SIG-M5 treated with dmso at 0.1 percent for 504 hours (cell line): ENCODE measurements around the gene PRKG1.
"Not testable (repeated sequence)": the region's sequence is repeated elsewhere in the genome, so short reads cannot be mapped to it uniquely, and the experiment has no call there.

Experiments
- DNase-seq: peaks from one replicate; lab custom pipeline; 2025; ENCODE audit not compliant: unreplicated experiment; lab: John Stamatoyannopoulos, UW

PRKG1 gene

DNA sequence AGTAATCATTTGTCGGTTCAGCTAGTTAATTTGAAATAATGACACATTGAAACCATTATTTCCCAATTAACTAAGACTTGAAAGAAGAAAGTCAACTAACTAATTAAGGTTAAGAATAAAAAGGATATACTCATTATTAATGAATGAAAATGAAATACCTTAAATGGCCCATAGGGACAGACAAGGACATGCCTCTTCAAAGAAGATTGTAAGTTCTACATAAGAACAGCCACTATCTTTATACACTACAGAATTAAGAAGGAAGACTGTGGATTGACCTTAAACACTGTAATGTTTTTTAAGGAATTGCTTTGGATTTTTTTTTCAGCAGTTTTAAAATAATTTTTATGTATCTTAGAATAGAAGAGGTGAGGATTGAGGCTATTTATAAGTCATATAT is 564.5 kb downstream of the PRKG1 start:
- DNase-seq, result no peak

DNA sequence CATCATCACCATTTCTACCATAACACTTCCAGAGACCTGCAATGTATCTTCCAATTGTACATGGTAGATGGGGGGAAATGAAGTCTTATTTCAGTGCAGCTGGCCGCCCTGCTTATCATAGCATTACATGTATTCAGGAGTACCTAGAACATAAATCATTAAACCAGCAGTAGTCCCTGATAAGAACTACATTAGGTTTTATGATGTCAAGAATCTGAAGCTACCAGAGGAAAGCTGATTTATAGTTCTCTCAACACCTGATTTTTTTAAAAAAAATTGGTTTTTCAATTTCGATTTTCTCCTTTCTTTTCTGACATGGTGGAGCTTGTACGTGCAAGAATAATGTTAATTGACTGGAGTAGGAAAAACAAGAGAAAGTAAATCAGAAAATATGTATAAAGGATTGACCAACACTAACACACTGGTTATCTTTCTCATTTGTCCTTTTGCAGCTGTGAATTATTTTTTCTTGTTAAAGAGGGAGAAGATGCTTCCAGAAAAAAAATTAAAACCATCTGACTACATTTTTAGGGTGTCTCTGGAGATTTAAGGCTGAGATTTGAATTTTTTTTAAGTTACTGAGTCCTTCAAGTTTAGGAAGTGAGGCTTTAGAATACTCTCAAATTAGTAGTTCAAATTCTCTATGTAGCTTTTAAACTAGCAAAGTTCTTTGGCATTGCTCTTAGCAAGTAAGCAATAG is 566.0 kb downstream of the PRKG1 start:
- DNase-seq, result no peak

DNA sequence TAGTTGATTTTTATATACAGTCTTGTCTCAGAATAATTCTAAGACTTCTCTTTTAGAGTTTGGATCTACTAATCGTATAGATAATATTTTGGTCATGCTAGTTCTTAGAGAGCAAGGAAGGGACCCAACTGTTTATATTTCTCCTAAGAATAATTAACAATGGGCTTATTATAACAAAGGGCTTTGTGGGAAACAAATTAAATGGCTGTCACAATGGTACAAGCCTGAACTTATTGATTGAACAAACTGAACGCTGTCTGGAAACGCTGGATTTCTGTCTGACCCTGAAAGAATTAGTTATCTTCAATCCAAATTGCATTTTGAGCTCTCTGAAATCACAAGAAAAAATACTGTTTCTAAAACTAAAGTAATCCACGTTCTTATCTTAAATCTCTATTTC is 568.3 kb downstream of the PRKG1 start:
- no peak for DNase-seq

DNA sequence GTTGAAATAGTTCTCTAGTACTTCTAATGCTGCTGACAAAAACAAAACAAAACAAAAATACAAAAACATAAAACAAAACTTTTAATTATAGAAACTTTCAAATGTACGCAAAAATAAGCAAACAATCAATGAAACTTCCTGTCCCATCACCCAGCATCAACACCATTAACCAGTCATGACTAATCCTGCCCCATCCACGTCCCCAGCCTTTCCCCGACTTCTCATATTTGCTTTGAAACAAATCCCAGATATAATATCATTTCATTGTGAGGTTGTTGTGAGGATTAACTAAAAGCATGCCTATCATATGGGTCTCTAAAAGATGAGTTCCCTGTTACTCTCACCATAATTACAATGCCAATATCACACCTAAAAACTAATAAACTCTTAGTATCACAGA is 569.4 kb downstream of the PRKG1 start:
- DNase-seq, result no peak

DNA sequence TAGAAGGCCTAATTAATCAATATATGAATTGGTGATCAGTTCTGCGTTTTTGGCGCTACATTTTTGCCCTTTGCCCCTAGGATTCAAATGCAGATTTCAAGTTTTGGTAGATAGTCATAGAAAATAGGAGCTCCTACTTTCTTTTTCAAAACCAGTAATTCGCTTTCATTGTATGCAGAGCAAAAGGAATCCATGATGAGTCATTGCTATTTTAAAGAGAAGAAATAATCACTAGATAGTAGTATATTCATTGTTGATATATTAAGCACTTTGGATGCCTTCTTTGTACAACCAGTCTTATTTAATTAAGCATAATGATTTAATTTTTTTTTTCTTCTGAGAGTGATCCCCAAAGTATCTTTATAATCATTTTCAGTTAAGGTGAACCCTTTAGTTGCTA is 574.8 kb downstream of the PRKG1 start:
- DNase-seq, result no peak

DNA sequence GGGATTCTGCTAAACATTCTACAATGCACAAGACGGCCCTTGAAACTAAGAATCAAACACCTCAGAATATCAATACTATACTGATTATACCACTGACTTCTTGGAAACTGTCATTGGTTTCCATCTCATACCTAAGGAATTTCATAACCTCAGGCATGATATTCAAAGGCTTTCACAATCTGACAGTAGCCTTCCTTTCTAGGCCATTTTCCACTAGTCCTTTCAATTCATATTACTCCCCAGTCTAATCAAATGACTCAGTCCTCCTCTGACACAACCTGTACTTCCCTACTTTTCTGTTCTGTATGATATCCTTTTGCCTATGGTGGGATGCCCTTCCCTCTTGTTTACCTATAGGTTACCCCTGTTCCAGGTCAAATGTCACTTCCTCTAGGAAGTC is 576.8 kb downstream of the PRKG1 start:
- DNase-seq, result no peak

DNA sequence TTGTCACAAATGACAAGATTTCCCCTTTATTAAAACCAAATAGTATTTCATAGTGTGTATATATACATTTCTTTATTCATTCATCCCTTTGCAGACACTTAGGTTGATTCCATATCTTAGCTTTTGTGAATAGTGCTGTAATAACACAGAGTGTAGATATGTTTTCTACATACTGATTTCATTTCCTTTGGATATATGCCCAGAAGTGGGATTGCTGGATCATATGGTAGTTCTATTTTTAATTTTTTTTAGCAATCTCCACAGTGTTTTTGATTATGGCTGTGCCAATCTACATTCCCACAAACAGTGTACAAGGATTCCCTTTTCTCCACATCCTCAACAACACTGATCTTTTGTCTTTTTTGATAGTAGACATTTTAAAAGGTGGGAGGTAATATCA is 578.7 kb downstream of the PRKG1 start:
- DNase-seq, result no peak

DNA sequence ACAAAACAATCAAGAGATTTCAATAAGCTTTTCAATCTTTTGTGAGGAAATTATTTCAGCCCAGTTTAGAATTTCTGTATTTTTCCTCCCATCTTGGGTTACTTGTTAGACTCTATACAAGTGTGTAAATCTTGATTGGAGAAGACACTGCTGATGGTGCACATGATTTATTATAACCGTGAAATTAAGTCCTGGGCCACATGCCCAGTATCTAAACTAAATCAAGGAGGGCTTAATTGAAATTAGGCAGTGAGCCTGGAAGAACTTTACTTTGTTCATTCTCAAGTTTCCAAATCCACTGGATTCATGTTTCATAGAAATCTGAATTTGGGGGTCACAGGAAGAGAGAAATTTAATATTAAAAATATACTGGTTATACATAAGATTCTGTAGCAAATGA is 580.6 kb downstream of the PRKG1 start:
- DNase-seq, result no peak

DNA sequence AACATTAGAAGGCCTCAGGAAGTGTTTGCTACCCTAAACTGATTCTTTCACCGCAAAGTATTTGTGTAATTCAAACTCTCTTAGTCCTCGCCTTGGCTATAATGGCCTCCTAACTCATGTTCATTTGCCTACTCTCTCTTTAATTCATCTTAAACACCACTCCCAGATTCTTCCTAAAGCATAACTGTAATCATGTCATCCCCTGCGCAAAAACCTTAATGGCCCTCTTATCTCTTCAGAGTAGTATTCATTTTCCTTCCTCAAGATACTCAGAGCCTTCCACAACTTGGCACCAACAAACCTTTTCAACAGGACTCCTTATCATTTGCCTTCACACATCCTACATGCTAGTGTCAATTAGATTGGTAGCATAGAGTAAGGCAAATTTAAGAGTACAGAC is 582.2 kb downstream of the PRKG1 start:
- no peak for DNase-seq

DNA sequence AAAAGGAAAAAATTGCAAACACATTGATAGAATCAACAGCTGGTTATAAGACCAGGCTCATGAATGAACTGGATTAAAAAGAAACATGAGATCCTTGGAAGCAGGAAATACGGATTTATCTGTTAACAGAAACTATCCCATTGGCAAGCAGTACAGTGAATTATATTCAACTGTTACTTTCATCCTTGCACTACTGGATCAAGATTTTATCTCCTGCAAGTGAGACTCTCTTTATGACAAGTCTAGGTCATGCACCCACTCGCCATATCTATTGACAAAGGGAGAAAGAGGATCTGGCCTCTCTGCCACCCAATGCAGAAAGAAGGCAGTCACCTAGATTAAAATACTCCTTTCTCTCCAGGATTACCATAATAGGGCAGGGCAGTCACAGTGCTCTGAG is 583.7 kb downstream of the PRKG1 start:
- DNase-seq, result no peak

DNA sequence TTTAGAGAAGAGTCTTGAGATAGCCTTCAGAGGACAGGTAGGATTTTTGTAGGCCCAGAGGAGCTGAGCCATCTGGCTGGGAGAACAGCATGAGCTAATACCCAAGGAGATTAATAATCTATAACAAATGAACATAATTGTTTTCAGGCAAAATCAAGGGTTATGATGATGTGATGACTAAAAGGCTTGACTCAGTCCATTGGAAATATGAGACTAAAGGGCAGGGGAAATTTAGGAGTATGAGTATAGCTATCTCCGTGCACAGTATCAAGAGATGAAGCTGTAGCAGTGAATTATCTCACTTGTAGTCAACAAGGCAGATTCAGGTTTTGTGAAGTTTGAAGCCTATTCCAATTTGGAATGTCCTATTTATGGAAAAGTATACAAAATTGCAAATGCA is 585.1 kb downstream of the PRKG1 start:
- DNase-seq, result no peak

DNA sequence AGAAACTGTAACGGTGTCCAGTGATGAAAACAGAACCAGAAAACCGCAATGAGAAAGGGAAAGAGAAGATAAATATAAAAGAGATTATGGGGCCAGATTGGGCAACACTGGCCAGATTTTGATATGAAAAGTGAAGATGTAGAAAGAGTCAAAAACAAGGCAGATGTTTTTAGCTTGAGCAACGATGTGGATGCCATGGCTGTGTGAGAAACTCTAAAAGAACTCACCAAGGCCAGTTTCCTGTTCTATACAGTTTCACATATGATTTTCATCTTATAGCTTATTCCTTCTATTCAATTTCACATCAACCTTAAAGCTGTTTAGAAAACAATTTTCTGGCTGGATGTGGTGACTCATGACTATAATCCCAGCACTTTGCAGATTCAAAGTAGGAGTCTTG is 588.8 kb downstream of the PRKG1 start:
- no peak for DNase-seq

DNA sequence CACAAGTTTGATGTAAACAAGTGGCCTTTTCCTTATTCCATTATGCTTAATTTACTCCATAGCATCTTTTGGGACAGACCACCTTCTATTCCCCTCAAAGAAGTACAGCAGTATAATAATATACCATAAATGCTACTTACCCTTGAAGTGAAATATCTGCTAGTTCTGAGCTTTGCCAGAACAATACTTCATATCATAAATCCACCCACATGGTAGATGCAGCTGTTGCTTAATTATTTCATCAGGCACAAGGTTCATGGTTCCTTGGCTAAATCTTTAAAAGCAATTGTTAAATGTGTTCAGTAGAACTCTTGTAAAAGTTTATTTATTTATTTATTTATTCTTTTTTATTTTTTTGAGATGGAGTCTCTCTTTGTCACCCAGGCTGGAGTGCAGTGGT is 592.2 kb downstream of the PRKG1 start:
- DNase-seq, result no peak

DNA sequence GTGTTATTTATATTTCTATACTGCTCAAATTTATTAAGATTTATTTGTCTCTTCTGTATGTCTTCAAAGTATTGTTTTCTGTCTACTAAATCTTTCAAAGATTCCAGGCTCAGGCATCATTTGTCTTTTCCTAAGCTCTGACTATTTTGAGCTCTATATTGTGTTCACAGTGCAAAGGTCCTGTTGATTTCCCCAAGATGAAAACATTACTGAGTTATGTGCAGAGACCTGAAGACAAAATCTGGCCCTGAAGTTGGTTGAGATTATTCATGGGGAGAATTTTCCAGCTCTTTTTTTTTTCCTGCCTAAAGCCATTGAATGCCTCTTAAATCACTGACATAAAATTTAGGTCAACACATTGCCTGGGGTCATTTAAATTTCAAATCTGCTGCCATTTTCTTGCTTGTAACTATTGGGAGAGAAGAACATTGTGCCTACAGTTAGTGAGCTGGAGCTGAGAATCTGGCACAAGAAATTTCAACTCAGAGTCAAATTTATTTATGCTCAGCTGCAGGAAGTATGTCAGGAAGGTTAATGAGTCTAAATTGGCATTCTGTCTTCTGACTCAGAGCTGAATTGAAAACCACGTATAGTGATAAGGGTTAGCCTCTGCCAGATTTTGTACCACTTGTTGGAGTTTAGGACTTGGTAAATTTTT is 593.5 kb downstream of the PRKG1 start:
- DNase-seq, result no peak

DNA sequence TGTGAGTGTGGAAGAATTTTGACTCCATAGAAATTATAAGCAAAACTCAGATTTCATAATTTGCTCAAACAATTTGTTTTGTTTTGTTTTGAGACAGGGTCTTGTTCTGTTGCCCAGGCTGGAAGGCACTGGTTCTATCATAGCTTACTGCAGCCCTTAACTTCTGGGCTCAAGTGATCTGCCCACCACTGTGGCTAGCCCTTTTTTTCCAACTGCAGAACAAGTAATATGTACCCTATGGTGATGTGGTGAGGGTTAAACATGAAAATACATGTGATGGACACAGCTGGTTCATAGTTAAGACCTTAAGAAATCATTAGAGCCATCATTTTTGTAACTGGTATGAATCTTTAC is 594.0 kb downstream of the PRKG1 start:
- DNase-seq, result no peak

DNA sequence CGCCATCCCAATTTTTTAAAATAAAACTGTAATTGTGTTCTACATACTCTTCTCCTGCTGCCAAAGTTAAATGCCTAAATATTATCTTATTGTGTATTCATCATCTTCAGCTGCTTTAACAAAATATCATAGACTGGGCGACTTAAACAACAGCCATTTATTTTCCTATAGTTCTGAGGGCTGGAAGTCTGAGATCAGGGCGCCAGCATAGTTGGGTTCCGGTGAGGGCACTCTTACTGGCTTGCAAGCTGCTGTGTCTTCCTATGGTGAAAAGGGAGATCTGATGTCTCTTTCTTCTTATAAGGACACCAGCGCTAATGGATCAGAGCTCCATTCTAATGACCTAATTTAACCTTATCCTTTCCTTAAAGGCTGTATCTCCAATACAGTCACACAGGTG is 594.8 kb downstream of the PRKG1 start:
- no peak for DNase-seq

DNA sequence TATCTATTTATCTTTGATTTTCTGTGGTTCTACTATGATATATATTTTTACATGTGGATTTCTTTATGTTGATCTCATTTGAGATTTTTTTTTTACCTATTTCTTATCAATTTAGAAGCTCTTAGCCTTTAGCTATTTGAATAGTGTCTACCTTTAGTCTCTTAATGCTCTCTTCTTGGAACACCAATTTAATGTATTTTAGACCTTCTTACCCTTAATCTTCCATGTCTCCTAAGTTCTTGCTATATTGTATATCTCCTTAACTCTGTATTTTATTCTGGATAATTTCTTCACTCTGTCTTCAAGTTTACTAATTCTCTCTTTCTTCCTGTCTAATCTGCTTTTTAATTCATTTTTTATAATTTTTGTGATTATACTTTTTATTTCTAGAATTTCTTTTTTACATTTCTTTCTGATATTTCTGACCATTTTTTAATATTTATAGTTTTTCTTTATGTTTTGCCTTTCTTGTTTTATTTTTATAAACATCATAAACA is 597.8 kb downstream of the PRKG1 start:
- DNase-seq, result no peak

DNA sequence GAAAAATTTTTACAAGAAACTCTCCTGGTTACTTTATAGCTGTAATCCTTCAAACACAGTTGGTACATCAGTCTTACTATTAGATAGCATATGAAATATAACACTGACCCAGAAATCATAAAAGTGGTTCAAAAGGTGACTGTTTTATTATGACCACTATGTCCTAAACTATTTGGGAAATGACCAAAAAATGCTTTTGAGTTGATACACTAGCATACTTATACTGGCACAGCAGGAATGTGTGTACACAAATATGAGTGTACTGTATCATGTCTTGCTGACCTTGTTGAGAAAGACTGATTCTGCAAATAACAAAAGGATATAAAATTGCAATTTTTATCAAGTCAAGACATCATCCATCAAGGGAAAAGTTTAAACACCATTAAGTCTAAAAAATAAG is 600.8 kb downstream of the PRKG1 start:
- no peak for DNase-seq

DNA sequence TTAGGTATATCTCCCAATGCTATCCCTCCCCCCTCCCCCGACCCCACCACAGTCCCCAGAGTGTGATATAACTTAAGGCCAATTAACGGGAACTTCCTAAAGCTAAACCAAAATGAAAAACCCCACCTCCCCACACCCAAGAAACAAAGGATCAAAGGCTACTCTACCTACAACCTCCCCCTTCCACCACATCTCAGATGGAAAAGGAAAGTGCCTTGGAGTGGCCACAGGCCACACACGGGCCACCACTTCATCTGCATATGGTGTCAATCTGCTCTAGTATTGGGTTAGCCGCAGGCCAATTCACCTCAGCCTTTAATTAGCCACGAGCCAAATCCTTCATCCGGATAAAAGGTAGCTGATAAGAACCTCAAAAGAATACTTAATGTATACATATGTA is 605.6 kb downstream of the PRKG1 start:
- no peak for DNase-seq

DNA sequence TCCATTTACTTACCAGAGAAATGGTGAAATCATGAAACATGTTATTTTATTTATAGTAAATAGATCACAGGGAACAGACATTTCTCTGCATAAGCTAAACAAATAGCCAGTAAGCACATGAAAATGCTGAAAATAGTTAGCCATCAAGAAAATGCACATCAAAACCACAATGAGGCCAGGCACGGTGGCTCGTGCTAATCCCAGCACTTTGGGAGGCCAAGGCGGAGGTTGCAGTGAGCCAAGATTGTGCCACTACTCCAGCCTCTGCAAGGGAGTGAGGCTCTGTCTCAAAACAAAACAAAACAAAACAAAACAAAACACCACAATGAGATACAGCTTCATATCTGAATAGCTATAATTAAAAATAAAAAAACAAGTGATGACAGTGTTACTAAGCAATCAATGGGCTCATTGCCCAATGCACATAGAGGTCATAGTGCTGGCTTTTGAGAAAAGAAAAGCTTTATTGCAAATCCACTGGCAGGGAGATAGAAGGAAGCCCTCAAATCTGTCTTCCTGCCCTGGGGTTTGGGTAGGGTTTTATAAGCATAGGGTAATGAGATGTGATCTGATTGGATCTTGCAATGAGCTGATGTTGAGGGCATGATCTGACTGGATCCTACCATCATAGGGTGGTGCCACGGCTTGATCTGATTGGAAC is 608.9 kb downstream of the PRKG1 start:
- DNase-seq, result no peak

DNA sequence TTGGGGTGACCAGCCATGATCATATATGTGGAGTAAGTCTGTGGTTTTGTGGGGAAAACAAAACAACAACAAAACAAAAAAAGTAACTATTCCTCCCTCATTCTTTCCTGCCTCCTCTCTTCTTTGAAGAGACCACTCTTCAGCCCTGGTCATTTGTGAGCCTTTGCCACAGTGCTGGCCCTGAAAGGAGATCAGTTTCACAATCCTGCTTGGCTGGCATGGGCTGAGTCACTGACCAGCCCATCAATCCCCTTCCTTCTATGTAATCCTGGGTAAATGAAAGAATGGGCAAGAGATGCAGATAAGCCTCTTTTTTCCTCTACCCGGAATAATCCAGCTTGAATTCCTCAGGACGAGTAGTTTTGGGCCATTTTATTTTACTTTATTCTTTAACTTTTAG is 611.5 kb downstream of the PRKG1 start:
- DNase-seq, result no peak

DNA sequence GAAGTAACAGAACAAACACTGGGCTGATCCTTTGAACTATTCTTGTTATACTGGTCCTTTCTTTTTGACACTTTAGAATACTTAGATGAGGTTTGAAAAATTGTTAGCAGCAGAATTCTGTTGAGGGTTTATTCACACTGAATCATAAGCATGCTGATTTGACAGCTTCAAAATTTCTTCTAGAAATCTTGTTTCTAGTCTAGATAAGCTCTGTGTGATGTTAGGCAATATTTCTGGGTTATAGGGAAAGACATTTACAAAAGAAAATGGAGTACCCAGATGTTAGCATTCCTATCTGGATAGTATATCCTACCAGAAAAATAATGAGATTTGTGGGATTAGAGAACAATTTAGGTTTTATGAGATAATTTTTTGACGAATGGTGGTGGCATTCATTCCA is 613.0 kb downstream of the PRKG1 start:
- DNase-seq, result no peak

DNA sequence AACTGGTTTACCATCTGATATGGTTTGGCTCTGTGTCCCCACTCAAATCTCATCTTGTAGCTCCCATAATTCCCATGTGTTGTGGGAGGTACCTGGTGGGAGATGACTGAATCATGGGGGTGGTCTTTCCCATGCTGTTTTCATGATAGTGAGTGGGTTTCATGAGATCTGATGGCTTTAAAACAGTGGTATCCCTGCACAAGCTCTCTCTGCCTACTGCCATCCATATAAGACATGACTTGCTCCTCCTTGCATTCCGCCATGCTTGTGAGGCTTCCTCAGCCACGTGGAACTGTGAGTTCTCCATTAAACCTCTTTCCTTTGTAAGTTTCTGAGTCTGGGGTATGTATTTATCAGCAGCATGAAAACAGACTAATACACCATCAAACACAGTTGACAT is 614.5 kb downstream of the PRKG1 start:
- not testable (repeated sequence) for DNase-seq
